GM19035 (cell line): ENCODE measurements around the gene GLA.
A peak's percentile ranks its signal among the peaks of the same experiment; 100 is the strongest.

Source experiments
- ATAC-seq: cut with Tn5 transposase; IDR thresholded peaks from one replicate; pipeline ENCODE4 v1.9.1; 2021; ENCODE audit not compliant: unreplicated experiment

The GLA gene

GRCh38 chrX:101398694-101399093 is 9.0 kb downstream of the GLA start:
- ATAC-seq: no peak

GRCh38 chrX:101397779-101398178 is 9.9 kb downstream of the GLA start:
- ATAC-seq: no peak

- ATAC-seq: no peak
Observed at GRCh38 chrX:101395789-101396188, 11.9 kb downstream of the GLA start.

GRCh38 chrX:101394372-101394771 is 13.4 kb downstream of the GLA start:
- no peak for ATAC-seq

GRCh38 chrX:101393530-101394305 is 14.0 kb downstream of the GLA start:
- no peak for ATAC-seq

- ATAC-seq: no peak
Observed at GRCh38 chrX:101391831-101392230, 15.9 kb downstream of the GLA start.

GRCh38 chrX:101390664-101391525 is 16.8 kb downstream of the GLA start, which contains the start of gene RPL36A:
Gene RPL36A, plus strand, starts transcription at chrX:101391011. Its CDS starts 33 bp downstream, at chrX:101391044.
- peak; percentile 78 for ATAC-seq

GRCh38 chrX:101388604-101389003 is 19.1 kb downstream of the GLA start:
- no peak for ATAC-seq

- ATAC-seq: no peak
Observed at GRCh38 chrX:101386542-101386885, 21.2 kb downstream of the GLA start.

GRCh38 chrX:101385795-101386541 is 21.8 kb downstream of the GLA start, which contains the start of gene BTK:
Gene BTK, minus strand, starts transcription at chrX:101386191. Its CDS starts 10,907 bp downstream, at chrX:101375284.
- ATAC-seq: peak; percentile 62

- peak; percentile 17 for ATAC-seq
Observed at GRCh38 chrX:101385026-101385684, 22.6 kb downstream of the GLA start.

GRCh38 chrX:101383679-101384205 is 24.0 kb downstream of the GLA start:
- peak; percentile 61 for ATAC-seq

GRCh38 chrX:101377547-101377946 is 30.2 kb downstream of the GLA start:
- no peak for ATAC-seq

GRCh38 chrX:101370888-101371504 is 36.7 kb downstream of the GLA start:
- peak; percentile 50 for ATAC-seq

- no peak for ATAC-seq
Observed at GRCh38 chrX:101369687-101370086, 38.0 kb downstream of the GLA start.

GRCh38 chrX:101368800-101369199 is 38.9 kb downstream of the GLA start:
- no peak for ATAC-seq

GRCh38 chrX:101365301-101365795 is 42.4 kb downstream of the GLA start:
- ATAC-seq: no peak

GRCh38 chrX:101362757-101363156 is 45.0 kb downstream of the GLA start:
- no peak for ATAC-seq

- no peak for ATAC-seq
Observed at GRCh38 chrX:101362116-101362515, 45.6 kb downstream of the GLA start.

GRCh38 chrX:101360390-101360789 is 47.3 kb downstream of the GLA start:
- no peak for ATAC-seq
